Suprapubic skin (tissue), 4 donors: ENCODE results near the gene MYO1E. TPM values are rescaled to one million over a fixed set of nuclear protein-coding genes. Genes with fewer than 3 reads are reported as not detected.

Experiments used
- DNase-seq, 2 donors: peaks; one replicate each; pipeline ENCODE4 v3.0.0-alpha.2; 2019; ENCODE audit warnings: low spot score in 2 of 2
- H3K27ac ChIP-seq: fragments of 200-600 bp; sonication (generic); one replicate; pipeline ENCODE4 v1.5.1; 2019
- H3K27me3 ChIP-seq: fragments of 200-600 bp; sonication (generic); one replicate; pipeline ENCODE4 v1.5.1; 2019
- H3K36me3 ChIP-seq: fragments of 200-600 bp; sonication (generic); one replicate; pipeline ENCODE4 v1.5.1; 2019
- H3K4me1 ChIP-seq: fragments of 200-600 bp; sonication (generic); one replicate; pipeline ENCODE4 v1.5.1; 2019
- H3K4me3 ChIP-seq: fragments of 200-600 bp; sonication (generic); one replicate; pipeline ENCODE4 v1.5.1; 2019; ENCODE audit warnings: mild to moderate bottlenecking
- H3K9me3 ChIP-seq: fragments of 200-600 bp; sonication (generic); one replicate; pipeline ENCODE4 v1.5.1; 2019
- EP300 ChIP-seq: sonication (generic); formaldehyde crosslinking; IDR thresholded peaks from one replicate; pipeline ENCODE4 v1.6.1; 2017; ENCODE audit warnings: antibody characterized with exemption
- POLR2A ChIP-seq, 2 donors: fragments of 450-650 bp; IDR thresholded peaks; one replicate each; pipeline ENCODE4 v1.6.1; 2017; ENCODE audit warnings: antibody characterized with exemption in 2 of 2, mild to moderate bottlenecking in 2 of 2, moderate library complexity in 2 of 2
- POLR2AphosphoS5 ChIP-seq, 3 donors: sonication (generic); formaldehyde crosslinking; IDR thresholded peaks; one replicate each; pipeline ENCODE4 v1.6.1; 2017; ENCODE audit warnings: antibody characterized with exemption in 3 of 3
- WGBS: methylation state at CpG from one replicate; pipeline ENCODE4 v1.1.5; 2018; 5-methylcytosine and 5-hydroxymethylcytosine counted together
- total RNA-seq, 4 donors: library from RNA; depleted of rRNA; stranded (reverse); fragments of >200 nt; gene quantifications; one replicate each; pipeline ENCODE4 v1.1.0, GENCODE V29; 2016
- TF ChIP-seq, protein P1 (sequence below), 2 donors: fragments of 200-600 bp in 1 of 2; fragments of 450-650 bp in 1 of 2; sonication (generic) in 1 of 2; IDR thresholded peaks; one replicate each; pipeline ENCODE4 v1.5.1; 2016 to 2019; ENCODE audit warnings: antibody characterized with exemption in 2 of 2, mild to moderate bottlenecking in 1 of 2, moderate library complexity in 1 of 2

MYO1E gene
- total RNA-seq, 4 donors from 2014 or later: 79.7 to 171 (median 144) TPM

GRCh38 chr15:59171067-59171397 lies 201.6 kb downstream of the MYO1E start:
- TF ChIP-seq, protein P1, sequence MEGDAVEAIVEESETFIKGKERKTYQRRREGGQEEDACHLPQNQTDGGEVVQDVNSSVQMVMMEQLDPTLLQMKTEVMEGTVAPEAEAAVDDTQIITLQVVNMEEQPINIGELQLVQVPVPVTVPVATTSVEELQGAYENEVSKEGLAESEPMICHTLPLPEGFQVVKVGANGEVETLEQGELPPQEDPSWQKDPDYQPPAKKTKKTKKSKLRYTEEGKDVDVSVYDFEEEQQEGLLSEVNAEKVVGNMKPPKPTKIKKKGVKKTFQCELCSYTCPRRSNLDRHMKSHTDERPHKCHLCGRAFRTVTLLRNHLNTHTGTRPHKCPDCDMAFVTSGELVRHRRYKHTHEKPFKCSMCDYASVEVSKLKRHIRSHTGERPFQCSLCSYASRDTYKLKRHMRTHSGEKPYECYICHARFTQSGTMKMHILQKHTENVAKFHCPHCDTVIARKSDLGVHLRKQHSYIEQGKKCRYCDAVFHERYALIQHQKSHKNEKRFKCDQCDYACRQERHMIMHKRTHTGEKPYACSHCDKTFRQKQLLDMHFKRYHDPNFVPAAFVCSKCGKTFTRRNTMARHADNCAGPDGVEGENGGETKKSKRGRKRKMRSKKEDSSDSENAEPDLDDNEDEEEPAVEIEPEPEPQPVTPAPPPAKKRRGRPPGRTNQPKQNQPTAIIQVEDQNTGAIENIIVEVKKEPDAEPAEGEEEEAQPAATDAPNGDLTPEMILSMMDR (IDR thresholded peaks at IDR 0.05): no peak
- TF ChIP-seq EP300: no peak
- no peak for TF ChIP-seq POLR2AphosphoS5 (IDR thresholded peaks at IDR 0.05)
- no peak for TF ChIP-seq POLR2A (IDR thresholded peaks at IDR 0.05)
- DNase-seq: peak in 1 of 2 donors; percentile 42
- Histone ChIP-seq H3K4me1 (peaks cover 75% of the 10 kb centered on the region), H3K27ac (peak overlapping the region; percentile 92), H3K9me3 (no peaks in the 10 kb centered on the region), H3K36me3 (no peaks in the 10 kb centered on the region), H3K27me3 (no peaks in the 10 kb centered on the region), H3K4me3 (no peak overlapping the region)
- 87% methylated on average over 8 of the region's 8 CpGs for WGBS

- Histone ChIP-seq H3K36me3 (no peaks in the 10 kb centered on the region), H3K9me3 (no peaks in the 10 kb centered on the region), H3K4me1 (peaks cover 74% of the 10 kb centered on the region), H3K27me3 (no peaks in the 10 kb centered on the region), H3K4me3 (no peak overlapping the region), H3K27ac (peak overlapping the region; percentile 92)
- 34% methylated on average over 12 of the region's 12 CpGs for WGBS
- peak in 2 of 3 donors; percentile 16 to 40 for TF ChIP-seq POLR2AphosphoS5 (IDR thresholded peaks at IDR 0.05)
- no peak for TF ChIP-seq EP300
- peak; percentile 85 to 86 for DNase-seq
These were observed 202.2 kb downstream of the MYO1E start for GRCh38 chr15:59170295-59171066.

GRCh38 chr15:59169251-59169708 lies 203.4 kb downstream of the MYO1E start:
- TF ChIP-seq, protein P1 (IDR thresholded peaks at IDR 0.05): no peak
- TF ChIP-seq POLR2A (IDR thresholded peaks at IDR 0.05) (no peak), POLR2AphosphoS5 (IDR thresholded peaks at IDR 0.05) (no peak), EP300 (no peak)
- no peaks in the 10 kb centered on the region for H3K36me3 ChIP-seq
- peaks cover 72% of the 10 kb centered on the region for H3K4me1 ChIP-seq
- no peaks in the 10 kb centered on the region for H3K9me3 ChIP-seq
- H3K27ac ChIP-seq: peak overlapping the region; percentile 92
- no peak for DNase-seq
- no peak overlapping the region for H3K4me3 ChIP-seq
- no peaks in the 10 kb centered on the region for H3K27me3 ChIP-seq
- WGBS: 54% methylated on average over 3 of the region's 3 CpGs

GRCh38 chr15:59168536-59168935 lies 204.1 kb downstream of the MYO1E start:
- peak overlapping the region; percentile 54 for H3K27ac ChIP-seq
- WGBS: 73% methylated on average over 7 of the region's 7 CpGs
- H3K4me3 ChIP-seq: no peak overlapping the region
- H3K9me3 ChIP-seq: no peaks in the 10 kb centered on the region
- no peak for TF ChIP-seq POLR2AphosphoS5 (IDR thresholded peaks at IDR 0.05)
- no peak for TF ChIP-seq POLR2A (IDR thresholded peaks at IDR 0.05)
- TF ChIP-seq, protein P1 (IDR thresholded peaks at IDR 0.05): no peak
- TF ChIP-seq EP300: no peak
- DNase-seq: peak in 1 of 2 donors; percentile 22
- H3K4me1 ChIP-seq: peaks cover 65% of the 10 kb centered on the region
- H3K36me3 ChIP-seq: no peaks in the 10 kb centered on the region
- H3K27me3 ChIP-seq: no peaks in the 10 kb centered on the region

GRCh38 chr15:59166601-59167265 lies 205.9 kb downstream of the MYO1E start:
- Histone ChIP-seq H3K27ac (peak overlapping the region; percentile 84), H3K9me3 (no peaks in the 10 kb centered on the region), H3K4me3 (no peak overlapping the region), H3K4me1 (peaks cover 63% of the 10 kb centered on the region), H3K36me3 (peaks cover 6% of the 10 kb centered on the region), H3K27me3 (no peaks in the 10 kb centered on the region)
- WGBS: 55% methylated on average over 11 of the region's 11 CpGs
- DNase-seq: no peak
- no peak for TF ChIP-seq EP300
- TF ChIP-seq POLR2A (IDR thresholded peaks at IDR 0.05): no peak
- TF ChIP-seq, protein P1 (IDR thresholded peaks at IDR 0.05): no peak
- TF ChIP-seq POLR2AphosphoS5 (IDR thresholded peaks at IDR 0.05): no peak
